Measurements from ENCODE around the gene TMEM200C.

TMEM200C gene

DNA sequence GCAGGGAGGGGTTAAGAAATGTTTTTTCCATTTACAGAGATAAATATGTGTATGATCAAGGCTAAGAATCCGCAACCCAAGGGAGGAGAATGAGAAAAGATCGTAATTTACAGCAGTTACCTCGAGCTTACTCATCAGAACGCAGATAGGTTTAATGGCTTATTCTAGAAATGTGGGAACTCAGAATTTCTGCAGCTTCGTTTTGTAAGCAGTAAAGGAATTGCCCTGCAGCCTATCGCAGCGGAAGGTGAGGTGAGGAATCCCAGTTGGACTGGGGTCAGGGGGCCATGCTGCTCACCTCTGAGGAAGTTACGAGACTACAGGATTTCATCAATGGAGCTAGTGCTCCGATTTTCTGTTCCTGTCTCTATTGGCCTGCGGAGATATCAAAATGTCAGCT, 8.1 kb upstream of the TMEM200C start:
- no peak for ATAC-seq
- no peak for TF ChIP-seq ZNF565 (CRISPR knock-in tag; conservative IDR thresholded peaks at IDR 0.05; ENCODE audit: low read depth)
- no peak for TF ChIP-seq ARNTL (CRISPR knock-in tag; IDR thresholded peaks at IDR 0.05; ENCODE audit: borderline replicate concordance, low read depth)
- TF ChIP-seq, protein P1, sequence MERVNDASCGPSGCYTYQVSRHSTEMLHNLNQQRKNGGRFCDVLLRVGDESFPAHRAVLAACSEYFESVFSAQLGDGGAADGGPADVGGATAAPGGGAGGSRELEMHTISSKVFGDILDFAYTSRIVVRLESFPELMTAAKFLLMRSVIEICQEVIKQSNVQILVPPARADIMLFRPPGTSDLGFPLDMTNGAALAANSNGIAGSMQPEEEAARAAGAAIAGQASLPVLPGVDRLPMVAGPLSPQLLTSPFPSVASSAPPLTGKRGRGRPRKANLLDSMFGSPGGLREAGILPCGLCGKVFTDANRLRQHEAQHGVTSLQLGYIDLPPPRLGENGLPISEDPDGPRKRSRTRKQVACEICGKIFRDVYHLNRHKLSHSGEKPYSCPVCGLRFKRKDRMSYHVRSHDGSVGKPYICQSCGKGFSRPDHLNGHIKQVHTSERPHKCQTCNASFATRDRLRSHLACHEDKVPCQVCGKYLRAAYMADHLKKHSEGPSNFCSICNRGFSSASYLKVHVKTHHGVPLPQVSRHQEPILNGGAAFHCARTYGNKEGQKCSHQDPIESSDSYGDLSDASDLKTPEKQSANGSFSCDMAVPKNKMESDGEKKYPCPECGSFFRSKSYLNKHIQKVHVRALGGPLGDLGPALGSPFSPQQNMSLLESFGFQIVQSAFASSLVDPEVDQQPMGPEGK (CRISPR knock-in tag; IDR thresholded peaks at IDR 0.05; ENCODE audit: borderline replicate concordance), result no peak
- TF ChIP-seq ZNF8 (CRISPR knock-in tag; IDR thresholded peaks at IDR 0.05), result no peak
- no peak for TF ChIP-seq CSDC2 (CRISPR knock-in tag; IDR thresholded peaks at IDR 0.05)
- TF ChIP-seq SNAI2 (CRISPR knock-in tag; IDR thresholded peaks at IDR 0.05), result no peak
- no peak for TF ChIP-seq TCF4 (CRISPR knock-in tag; IDR thresholded peaks at IDR 0.05; ENCODE audit: borderline replicate concordance)
- TF ChIP-seq, protein P2, sequence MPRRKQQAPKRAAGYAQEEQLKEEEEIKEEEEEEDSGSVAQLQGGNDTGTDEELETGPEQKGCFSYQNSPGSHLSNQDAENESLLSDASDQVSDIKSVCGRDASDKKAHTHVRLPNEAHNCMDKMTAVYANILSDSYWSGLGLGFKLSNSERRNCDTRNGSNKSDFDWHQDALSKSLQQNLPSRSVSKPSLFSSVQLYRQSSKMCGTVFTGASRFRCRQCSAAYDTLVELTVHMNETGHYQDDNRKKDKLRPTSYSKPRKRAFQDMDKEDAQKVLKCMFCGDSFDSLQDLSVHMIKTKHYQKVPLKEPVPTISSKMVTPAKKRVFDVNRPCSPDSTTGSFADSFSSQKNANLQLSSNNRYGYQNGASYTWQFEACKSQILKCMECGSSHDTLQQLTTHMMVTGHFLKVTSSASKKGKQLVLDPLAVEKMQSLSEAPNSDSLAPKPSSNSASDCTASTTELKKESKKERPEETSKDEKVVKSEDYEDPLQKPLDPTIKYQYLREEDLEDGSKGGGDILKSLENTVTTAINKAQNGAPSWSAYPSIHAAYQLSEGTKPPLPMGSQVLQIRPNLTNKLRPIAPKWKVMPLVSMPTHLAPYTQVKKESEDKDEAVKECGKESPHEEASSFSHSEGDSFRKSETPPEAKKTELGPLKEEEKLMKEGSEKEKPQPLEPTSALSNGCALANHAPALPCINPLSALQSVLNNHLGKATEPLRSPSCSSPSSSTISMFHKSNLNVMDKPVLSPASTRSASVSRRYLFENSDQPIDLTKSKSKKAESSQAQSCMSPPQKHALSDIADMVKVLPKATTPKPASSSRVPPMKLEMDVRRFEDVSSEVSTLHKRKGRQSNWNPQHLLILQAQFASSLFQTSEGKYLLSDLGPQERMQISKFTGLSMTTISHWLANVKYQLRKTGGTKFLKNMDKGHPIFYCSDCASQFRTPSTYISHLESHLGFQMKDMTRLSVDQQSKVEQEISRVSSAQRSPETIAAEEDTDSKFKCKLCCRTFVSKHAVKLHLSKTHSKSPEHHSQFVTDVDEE (CRISPR knock-in tag; IDR thresholded peaks at IDR 0.05), result no peak
- TF ChIP-seq ZFP30 (CRISPR knock-in tag; IDR thresholded peaks at IDR 0.05), result no peak
- no peak for TF ChIP-seq TOX (CRISPR knock-in tag; IDR thresholded peaks at IDR 0.05; ENCODE audit: borderline replicate concordance)

DNA sequence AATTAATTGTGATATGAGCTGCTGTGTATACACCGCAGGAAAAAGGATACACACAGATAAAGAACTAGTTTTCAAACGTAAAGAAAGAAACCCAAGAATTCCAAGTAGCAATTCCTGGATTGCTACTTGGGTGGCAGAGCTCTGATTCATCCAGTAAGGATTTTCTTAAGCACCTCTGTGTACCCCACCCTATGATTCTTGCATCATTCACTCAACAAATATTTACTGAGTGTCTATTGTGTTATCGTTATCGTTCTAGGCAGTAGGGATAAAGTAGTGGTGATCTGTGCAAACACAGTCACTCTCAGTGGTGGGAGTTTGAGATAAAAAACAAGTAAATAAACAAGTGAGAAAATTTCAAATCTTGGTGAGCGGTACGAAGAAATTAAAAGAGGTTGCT, 4.9 kb upstream of the TMEM200C start:
- ATAC-seq, result no peak
- TF ChIP-seq ZNF8 (CRISPR knock-in tag; IDR thresholded peaks at IDR 0.05) (no peak), ZNF565 (CRISPR knock-in tag; conservative IDR thresholded peaks at IDR 0.05; ENCODE audit: low read depth) (no peak), OSR1 (CRISPR knock-in tag; IDR thresholded peaks at IDR 0.05) (no peak), GLIS3 (CRISPR knock-in tag; IDR thresholded peaks at IDR 0.05) (no peak), RARB (CRISPR knock-in tag; IDR thresholded peaks at IDR 0.05) (no peak), TCF4 (CRISPR knock-in tag; IDR thresholded peaks at IDR 0.05; ENCODE audit: borderline replicate concordance) (no peak), ZNF70 (CRISPR knock-in tag; IDR thresholded peaks at IDR 0.05) (no peak), PPARA (CRISPR knock-in tag; IDR thresholded peaks at IDR 0.05; ENCODE audit: borderline replicate concordance) (no peak), ZC3H10 (CRISPR knock-in tag; IDR thresholded peaks at IDR 0.05) (no peak), BACH2 (CRISPR knock-in tag; IDR thresholded peaks at IDR 0.05; ENCODE audit: borderline replicate concordance) (no peak), TOX (CRISPR knock-in tag; IDR thresholded peaks at IDR 0.05; ENCODE audit: borderline replicate concordance) (no peak)
- TF ChIP-seq, protein P3, sequence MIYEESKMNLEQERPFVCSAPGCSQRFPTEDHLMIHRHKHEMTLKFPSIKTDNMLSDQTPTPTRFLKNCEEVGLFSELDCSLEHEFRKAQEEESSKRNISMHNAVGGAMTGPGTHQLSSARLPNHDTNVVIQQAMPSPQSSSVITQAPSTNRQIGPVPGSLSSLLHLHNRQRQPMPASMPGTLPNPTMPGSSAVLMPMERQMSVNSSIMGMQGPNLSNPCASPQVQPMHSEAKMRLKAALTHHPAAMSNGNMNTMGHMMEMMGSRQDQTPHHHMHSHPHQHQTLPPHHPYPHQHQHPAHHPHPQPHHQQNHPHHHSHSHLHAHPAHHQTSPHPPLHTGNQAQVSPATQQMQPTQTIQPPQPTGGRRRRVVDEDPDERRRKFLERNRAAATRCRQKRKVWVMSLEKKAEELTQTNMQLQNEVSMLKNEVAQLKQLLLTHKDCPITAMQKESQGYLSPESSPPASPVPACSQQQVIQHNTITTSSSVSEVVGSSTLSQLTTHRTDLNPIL (CRISPR knock-in tag; IDR thresholded peaks at IDR 0.05; ENCODE audit: low read depth), result no peak
- TF ChIP-seq, protein P1 (CRISPR knock-in tag; IDR thresholded peaks at IDR 0.05; ENCODE audit: borderline replicate concordance), result no peak
- TF ChIP-seq, protein P4, sequence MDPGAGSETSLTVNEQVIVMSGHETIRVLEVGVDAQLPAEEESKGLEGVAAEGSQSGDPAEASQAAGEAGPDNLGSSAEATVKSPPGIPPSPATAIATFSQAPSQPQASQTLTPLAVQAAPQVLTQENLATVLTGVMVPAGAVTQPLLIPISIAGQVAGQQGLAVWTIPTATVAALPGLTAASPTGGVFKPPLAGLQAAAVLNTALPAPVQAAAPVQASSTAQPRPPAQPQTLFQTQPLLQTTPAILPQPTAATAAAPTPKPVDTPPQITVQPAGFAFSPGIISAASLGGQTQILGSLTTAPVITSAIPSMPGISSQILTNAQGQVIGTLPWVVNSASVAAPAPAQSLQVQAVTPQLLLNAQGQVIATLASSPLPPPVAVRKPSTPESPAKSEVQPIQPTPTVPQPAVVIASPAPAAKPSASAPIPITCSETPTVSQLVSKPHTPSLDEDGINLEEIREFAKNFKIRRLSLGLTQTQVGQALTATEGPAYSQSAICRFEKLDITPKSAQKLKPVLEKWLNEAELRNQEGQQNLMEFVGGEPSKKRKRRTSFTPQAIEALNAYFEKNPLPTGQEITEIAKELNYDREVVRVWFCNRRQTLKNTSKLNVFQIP (CRISPR knock-in tag; IDR thresholded peaks at IDR 0.05; ENCODE audit: borderline replicate concordance, low read depth), result no peak

DNA sequence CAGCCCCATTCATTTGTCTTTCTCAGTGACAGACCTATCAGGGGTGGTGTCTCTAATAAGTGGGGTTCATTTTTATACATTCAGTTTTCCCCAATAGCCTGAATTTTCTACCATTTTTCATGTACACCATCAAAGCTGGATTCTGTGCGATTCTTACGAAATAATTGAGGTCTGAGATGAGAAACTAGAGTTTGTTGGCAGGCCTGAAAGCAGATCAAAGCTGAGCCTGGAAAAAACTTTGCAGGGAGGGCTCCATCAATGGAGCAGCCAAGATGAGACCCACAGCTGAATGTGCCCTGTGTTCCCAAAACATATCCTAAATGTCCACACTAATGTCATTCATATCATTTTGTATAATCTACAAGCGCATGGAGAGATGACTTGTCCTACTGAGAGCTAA, 4.5 kb upstream of the TMEM200C start:
- no peak for ATAC-seq
- TF ChIP-seq TOX (CRISPR knock-in tag; IDR thresholded peaks at IDR 0.05; ENCODE audit: borderline replicate concordance) (no peak), ARNTL (CRISPR knock-in tag; IDR thresholded peaks at IDR 0.05; ENCODE audit: borderline replicate concordance, low read depth) (no peak), OSR1 (CRISPR knock-in tag; IDR thresholded peaks at IDR 0.05) (no peak), ZNF8 (CRISPR knock-in tag; IDR thresholded peaks at IDR 0.05) (no peak)
- TF ChIP-seq, protein P3 (CRISPR knock-in tag; IDR thresholded peaks at IDR 0.05; ENCODE audit: low read depth), result no peak
- TF ChIP-seq, protein P4 (CRISPR knock-in tag; IDR thresholded peaks at IDR 0.05; ENCODE audit: borderline replicate concordance, low read depth), result no peak
